Stimulated activated naive B cell treated with anti-CD40 and anti-IgM and Interleukin-4, amounts not matched to agents 10 μg/mL and 1 μg/mL and 100 μg/mL, for 72 hours (primary cell): ENCODE data around the gene TRPM3.

Experiments used
- ATAC-seq, 2 donors: fragments of 150-1000 bp; cut with Tn5 transposase; replicated peaks; 2 replicates each; pipeline ENCODE4 v1.10.0; 2021; ENCODE audit warnings: moderate library complexity in 1 of 2
- DNase-seq: peaks from one replicate; pipeline ENCODE4 v3.0.0; 2021
- H3K27ac Mint-ChIP-seq: one replicate; pipeline ENCODE4 v1.8.0; 2022; ENCODE audit warnings: mild to moderate bottlenecking, mixed read lengths
- H3K27me3 Mint-ChIP-seq, 2 donors: one replicate each; pipeline ENCODE4 v1.8.0; 2022; ENCODE audit warnings: mixed read lengths in 2 of 2
- H3K36me3 Mint-ChIP-seq, 2 donors: one replicate each; pipeline ENCODE4 v1.8.0; 2022; ENCODE audit warnings: mixed read lengths in 2 of 2, mild to moderate bottlenecking in 1 of 2
- H3K4me1 Mint-ChIP-seq, 2 donors: one replicate each; pipeline ENCODE4 v1.8.0; 2022; ENCODE audit warnings: mixed read lengths in 2 of 2, mild to moderate bottlenecking in 1 of 2
- H3K4me3 Mint-ChIP-seq, 2 donors: one replicate each; pipeline ENCODE4 v1.8.0; 2022; ENCODE audit warnings: mild to moderate bottlenecking in 2 of 2, mixed read lengths in 2 of 2, moderate library complexity in 1 of 2
- H3K9me3 Mint-ChIP-seq, 2 donors: one replicate each; pipeline ENCODE4 v1.8.0; 2022; ENCODE audit warnings: mixed read lengths in 2 of 2, mild to moderate bottlenecking in 1 of 2

Gene TRPM3

DNA sequence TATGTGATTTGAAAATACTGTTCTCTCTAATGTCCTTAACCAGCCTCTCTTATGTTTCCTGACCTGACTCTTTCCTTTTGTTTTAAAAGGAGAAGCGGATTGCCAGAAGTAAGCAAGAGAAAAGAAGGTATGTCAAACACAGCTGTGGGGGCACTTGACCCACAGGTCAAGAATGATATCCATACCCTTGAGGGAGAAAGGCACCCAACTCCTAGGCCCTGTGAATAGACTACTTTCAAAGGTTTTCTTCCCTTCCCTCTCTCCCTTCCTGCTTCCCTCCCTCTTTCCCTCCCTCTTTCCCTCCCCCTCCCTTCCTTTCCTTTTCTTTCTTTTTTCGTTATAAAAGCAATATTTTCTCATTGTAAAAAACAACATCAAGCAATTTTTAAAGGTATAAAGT is 306.8 kb downstream of the TRPM3 start:
- Mint-ChIP-seq H3K4me1 (no peaks in the 10 kb centered on the region), H3K4me3 (no peak overlapping the region), H3K27me3 (peaks cover 5 to 7% of the 10 kb centered on the region in 2 donors), H3K27ac (no peak overlapping the region), H3K36me3 (no peaks in the 10 kb centered on the region), H3K9me3 (peaks cover 0 to 2% of the 10 kb centered on the region in 2 donors)
- no peak for DNase-seq
- ATAC-seq, result no peak

DNA sequence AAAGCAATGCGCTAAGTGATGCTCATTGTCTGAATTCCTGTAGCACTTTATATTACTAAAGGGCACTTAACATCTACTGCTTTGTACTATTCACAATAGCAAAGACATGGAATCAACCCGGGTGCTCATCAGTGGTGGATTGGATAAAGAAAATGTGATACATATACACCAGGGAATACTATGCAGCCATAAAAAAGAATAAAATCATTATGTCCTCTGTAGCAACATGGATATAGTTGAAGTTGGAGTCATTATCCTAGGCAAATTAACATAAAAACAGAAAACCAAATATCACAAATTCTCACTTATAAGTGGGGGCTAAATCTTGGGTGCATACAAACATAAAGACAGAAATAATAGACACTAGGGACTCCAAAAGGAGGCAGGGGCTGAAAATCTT is 308.3 kb downstream of the TRPM3 start:
- H3K4me3 Mint-ChIP-seq, result no peak overlapping the region
- peaks cover 0 to 2% of the 10 kb centered on the region in 2 donors for H3K9me3 Mint-ChIP-seq
- H3K36me3 Mint-ChIP-seq, result no peaks in the 10 kb centered on the region
- H3K27me3 Mint-ChIP-seq, result peaks cover 5 to 7% of the 10 kb centered on the region in 2 donors
- H3K27ac Mint-ChIP-seq, result no peak overlapping the region
- ATAC-seq, result no peak
- no peaks in the 10 kb centered on the region for H3K4me1 Mint-ChIP-seq
- DNase-seq, result no peak

DNA sequence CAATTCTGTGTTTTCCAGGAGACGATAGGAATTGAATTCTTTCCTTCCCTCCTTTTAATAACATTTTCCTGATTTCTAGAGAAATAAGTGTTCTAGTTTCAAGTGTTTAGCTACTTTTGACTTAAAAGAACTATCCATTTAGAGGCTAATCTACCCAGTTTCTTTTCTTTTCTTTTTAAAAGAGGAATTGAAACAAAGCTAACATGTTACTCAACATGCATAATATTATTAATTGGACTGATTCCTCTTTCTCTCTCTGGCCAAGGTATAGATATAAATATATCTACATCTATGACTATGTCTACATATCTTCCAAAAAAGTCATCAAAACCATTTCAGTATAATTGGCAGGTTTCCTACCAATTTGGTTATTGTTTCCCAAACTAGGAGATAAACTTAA is 309.8 kb downstream of the TRPM3 start:
- Mint-ChIP-seq H3K36me3 (no peaks in the 10 kb centered on the region), H3K27me3 (peaks cover 5 to 7% of the 10 kb centered on the region in 2 donors), H3K27ac (no peak overlapping the region), H3K4me1 (no peaks in the 10 kb centered on the region), H3K9me3 (peaks cover 0 to 2% of the 10 kb centered on the region in 2 donors), H3K4me3 (no peak overlapping the region)
- DNase-seq (no peak), ATAC-seq (peak; percentile 46 to 74)

DNA sequence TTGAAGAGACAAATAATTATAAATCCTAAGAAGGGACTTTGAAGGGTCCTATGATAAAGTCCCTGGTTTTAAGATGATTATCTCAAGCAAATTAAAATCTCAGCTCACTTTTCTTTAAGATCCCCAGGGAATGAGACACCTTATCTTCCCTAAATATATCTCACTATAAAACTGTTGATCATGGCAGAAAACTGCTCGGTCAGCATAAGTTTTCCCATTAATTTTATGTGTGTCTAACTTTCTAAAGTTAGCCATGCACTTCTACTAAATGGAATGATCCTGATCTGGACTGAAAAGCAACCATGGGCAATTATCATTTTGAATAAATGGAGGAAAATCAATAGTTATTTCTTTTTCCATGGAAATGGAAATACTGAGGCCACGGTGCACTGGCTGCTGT is 314.5 kb downstream of the TRPM3 start:
- DNase-seq (no peak), ATAC-seq (no peak)
- H3K4me3 Mint-ChIP-seq, result no peak overlapping the region
- H3K36me3 Mint-ChIP-seq, result no peaks in the 10 kb centered on the region
- no peak overlapping the region for H3K27ac Mint-ChIP-seq
- H3K9me3 Mint-ChIP-seq, result peaks cover 0 to 1% of the 10 kb centered on the region in 2 donors
- H3K4me1 Mint-ChIP-seq, result no peaks in the 10 kb centered on the region
- peaks cover 0 to 5% of the 10 kb centered on the region in 2 donors for H3K27me3 Mint-ChIP-seq

DNA sequence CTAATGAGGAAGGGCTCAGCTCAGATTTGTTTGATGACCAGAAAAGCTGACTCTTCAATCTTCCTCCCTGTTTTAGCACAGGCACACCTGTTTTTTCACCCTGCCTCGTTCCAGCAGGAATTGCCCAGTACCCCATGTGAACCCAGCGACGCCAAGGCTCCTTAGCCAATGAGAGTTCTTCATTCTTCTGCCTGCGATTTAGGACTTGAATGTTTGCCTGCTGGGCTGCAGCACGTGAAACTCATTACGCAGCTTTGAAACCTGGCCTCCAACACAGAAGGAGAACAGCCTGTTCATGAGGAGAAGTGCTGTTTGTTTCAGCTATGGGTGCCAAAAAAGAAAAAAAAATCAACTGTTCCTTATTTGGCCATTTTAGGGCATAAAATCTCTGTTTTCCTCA is 315.5 kb downstream of the TRPM3 start:
- peaks cover 0 to 1% of the 10 kb centered on the region in 2 donors for H3K9me3 Mint-ChIP-seq
- H3K27ac Mint-ChIP-seq, result no peak overlapping the region
- ATAC-seq, result no peak
- H3K36me3 Mint-ChIP-seq, result no peaks in the 10 kb centered on the region
- H3K4me3 Mint-ChIP-seq, result no peak overlapping the region
- DNase-seq, result no peak
- H3K27me3 Mint-ChIP-seq, result peaks cover 0 to 5% of the 10 kb centered on the region in 2 donors
- no peaks in the 10 kb centered on the region for H3K4me1 Mint-ChIP-seq

DNA sequence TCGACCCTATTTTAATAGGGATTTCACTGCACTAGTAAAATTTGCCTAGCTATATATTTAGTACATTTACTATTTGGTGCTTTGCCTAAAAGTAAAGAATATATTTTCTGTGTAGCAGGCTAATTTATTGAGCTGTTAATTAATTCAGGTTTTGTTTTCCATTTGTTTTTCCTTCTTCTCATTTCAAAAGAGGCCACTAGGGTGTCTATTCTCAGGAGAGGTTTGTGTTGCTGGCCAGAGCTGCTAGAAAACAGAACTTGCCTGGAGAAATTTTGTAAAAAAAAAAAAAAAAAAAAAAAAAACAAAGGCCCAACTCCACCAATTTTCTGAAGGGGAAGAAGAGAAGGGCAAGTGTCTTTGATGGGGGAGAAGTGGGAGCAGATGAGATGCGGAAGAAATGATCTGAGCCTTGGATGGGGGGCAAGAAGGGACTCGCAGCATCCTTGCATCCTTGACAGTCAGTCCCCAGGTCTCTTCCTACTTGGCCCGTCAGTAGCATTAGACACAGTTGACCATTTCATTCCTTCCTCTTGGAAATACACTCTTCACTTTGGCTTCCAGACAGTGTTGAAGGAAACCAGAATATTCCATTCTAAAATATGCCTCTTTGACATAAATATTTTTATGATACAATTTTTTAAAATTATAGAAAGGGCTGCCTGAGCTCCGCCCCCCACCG is 318.5 kb downstream of the TRPM3 start:
- H3K4me1 Mint-ChIP-seq, result no peaks in the 10 kb centered on the region
- H3K4me3 Mint-ChIP-seq, result no peak overlapping the region
- H3K36me3 Mint-ChIP-seq, result no peaks in the 10 kb centered on the region
- peaks cover 0 to 1% of the 10 kb centered on the region in 2 donors for H3K9me3 Mint-ChIP-seq
- DNase-seq, result no peak
- H3K27me3 Mint-ChIP-seq, result peaks cover 0 to 5% of the 10 kb centered on the region in 2 donors
- H3K27ac Mint-ChIP-seq, result no peak overlapping the region
- ATAC-seq, result no peak

DNA sequence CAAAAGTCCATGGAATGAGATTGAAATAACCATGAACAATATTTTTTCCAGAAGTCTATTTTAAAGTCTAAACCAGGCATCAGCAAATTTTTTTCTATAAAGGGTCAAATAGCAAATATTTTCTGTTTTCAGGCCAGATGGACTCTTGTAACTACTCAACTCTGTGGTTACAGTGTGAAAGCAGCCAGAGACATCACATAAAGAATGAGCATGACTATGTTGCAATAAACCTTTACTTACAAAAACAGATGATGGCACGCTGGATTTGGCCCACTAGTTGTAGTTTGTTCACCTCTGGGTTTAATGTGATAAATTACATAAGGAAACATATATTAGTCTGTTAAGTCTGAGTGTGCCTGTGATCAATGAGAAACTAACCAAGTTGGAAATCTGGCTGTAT is 319.2 kb downstream of the TRPM3 start:
- ATAC-seq (no peak), DNase-seq (no peak)
- H3K36me3 Mint-ChIP-seq, result no peaks in the 10 kb centered on the region
- no peaks in the 10 kb centered on the region for H3K4me1 Mint-ChIP-seq
- no peak overlapping the region for H3K27ac Mint-ChIP-seq
- peaks cover 0 to 5% of the 10 kb centered on the region in 2 donors for H3K27me3 Mint-ChIP-seq
- peaks cover 0 to 1% of the 10 kb centered on the region in 2 donors for H3K9me3 Mint-ChIP-seq
- H3K4me3 Mint-ChIP-seq, result no peak overlapping the region

DNA sequence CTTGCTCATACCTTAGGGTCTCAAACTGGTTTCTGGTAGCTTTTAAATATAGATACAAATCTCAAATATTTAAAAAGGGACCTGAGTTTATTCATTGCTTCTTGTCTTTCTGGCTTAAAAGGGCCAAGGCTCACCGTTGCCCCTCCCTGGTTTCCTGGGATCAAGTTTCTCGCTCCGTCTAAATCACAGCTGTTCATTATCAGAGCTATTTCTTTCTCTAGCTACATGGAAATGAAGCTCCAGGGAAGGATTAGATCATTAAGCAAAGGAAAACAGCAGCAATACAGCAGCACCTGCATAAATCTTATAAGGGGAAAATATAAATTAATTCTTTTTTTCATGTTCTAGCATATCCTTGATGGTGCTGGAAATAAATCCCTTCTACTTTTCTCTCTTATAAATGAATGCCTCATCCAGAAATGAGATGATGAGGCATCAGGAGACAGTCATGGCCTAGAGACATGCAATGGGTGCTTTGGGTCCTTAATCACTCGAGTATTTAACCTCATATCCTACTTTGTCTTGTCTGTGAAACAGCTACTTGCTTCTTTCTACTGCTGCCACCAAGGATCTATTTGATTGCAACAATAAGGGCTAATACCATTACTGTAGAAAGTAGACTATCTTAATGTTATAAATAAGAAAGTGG is 320.1 kb downstream of the TRPM3 start:
- peaks cover 0 to 1% of the 10 kb centered on the region in 2 donors for H3K9me3 Mint-ChIP-seq
- H3K4me3 Mint-ChIP-seq, result no peak overlapping the region
- peaks cover 0 to 5% of the 10 kb centered on the region in 2 donors for H3K27me3 Mint-ChIP-seq
- H3K4me1 Mint-ChIP-seq, result no peaks in the 10 kb centered on the region
- no peak overlapping the region for H3K27ac Mint-ChIP-seq
- DNase-seq (no peak), ATAC-seq (no peak)
- H3K36me3 Mint-ChIP-seq, result no peaks in the 10 kb centered on the region

DNA sequence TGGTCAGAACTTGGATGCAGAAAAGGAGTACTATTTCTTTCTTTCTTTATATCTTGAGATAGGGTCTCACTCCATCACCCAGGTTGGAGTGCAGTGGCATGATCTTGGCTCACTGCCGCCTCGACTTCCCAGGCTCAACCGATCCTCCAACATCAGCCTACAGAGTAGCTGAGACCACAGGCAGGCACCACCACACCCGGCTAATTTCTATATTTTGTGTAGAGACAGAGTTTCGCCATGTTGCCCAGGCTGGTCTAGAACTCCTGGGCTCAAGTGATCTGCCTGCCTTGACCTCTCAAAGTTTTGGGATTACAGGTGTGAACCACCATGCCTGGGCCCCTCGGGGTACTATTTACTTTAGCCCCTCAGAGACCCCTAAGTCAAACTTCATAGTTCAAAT is 323.4 kb downstream of the TRPM3 start:
- Mint-ChIP-seq H3K4me1 (no peaks in the 10 kb centered on the region), H3K4me3 (no peak overlapping the region), H3K27me3 (no peaks in the 10 kb centered on the region), H3K36me3 (no peaks in the 10 kb centered on the region), H3K9me3 (no peaks in the 10 kb centered on the region), H3K27ac (no peak overlapping the region)
- no peak for DNase-seq
- no peak for ATAC-seq

DNA sequence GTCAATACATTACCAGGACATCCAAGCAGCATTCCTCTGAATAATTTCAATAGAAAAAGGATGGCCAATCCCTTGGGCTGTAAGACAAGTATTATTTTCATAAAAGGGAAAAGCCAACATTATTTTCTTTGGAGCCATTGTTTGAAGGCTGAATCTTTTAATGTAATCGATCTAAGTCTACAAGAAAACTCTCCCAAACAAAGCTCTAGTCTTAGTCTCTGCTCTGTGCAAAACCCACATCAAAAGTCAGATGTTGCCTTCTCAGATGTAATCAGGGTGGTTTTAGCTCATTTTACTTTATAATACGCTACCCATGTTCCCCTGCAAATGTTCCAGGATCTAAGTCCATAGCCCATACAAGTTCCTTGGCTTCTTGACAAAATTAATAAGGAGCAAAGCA is 325.6 kb downstream of the TRPM3 start:
- no peak for DNase-seq
- no peaks in the 10 kb centered on the region for H3K36me3 Mint-ChIP-seq
- ATAC-seq, result no peak
- H3K9me3 Mint-ChIP-seq, result no peaks in the 10 kb centered on the region
- no peaks in the 10 kb centered on the region for H3K4me1 Mint-ChIP-seq
- H3K27ac Mint-ChIP-seq, result no peak overlapping the region
- H3K27me3 Mint-ChIP-seq, result no peaks in the 10 kb centered on the region
- no peak overlapping the region for H3K4me3 Mint-ChIP-seq

DNA sequence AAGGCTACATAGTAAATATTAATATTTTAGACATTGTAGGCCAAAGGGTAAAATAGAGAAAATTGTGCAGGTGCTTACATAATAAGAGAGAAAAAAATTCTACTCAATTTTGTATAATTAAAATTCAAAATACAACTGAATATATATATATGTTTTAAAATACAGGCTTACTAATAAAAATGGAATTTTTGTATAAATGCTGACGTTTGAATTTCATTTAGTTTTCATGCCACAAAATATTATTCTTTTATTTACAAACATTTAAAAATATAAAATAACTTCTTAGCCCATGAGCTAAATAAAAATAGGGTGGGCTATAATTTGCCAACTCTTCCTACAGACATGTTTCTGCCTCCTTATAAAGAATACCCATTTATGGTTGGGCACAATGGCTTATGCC is 328.6 kb downstream of the TRPM3 start:
- ATAC-seq, result no peak
- H3K4me3 Mint-ChIP-seq, result no peak overlapping the region
- no peaks in the 10 kb centered on the region for H3K9me3 Mint-ChIP-seq
- H3K27ac Mint-ChIP-seq, result no peak overlapping the region
- DNase-seq, result no peak
- no peaks in the 10 kb centered on the region for H3K36me3 Mint-ChIP-seq
- no peaks in the 10 kb centered on the region for H3K27me3 Mint-ChIP-seq
- H3K4me1 Mint-ChIP-seq, result no peaks in the 10 kb centered on the region

DNA sequence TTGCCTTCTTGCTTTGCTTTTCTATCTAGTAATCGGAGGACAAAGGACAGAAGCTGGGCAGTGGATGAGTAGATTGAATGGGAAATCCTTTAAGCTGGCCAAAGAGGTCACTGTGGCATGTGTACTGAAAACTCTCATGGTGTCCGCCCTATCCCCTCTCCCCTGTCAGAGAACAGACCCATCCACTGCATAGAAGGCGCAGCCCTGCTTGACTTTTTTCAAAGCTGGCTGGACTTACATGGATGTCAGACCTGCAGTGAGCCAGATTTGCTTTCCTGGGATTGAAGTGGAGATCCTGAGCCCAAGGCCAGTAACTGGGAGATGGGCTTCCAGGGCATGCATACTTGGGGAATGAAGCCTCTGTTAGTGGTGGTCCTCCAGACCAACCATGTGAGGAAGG is 329.5 kb downstream of the TRPM3 start:
- Mint-ChIP-seq H3K27ac (no peak overlapping the region), H3K9me3 (no peaks in the 10 kb centered on the region), H3K36me3 (no peaks in the 10 kb centered on the region), H3K4me1 (no peaks in the 10 kb centered on the region), H3K27me3 (no peaks in the 10 kb centered on the region), H3K4me3 (no peak overlapping the region)
- DNase-seq (no peak), ATAC-seq (no peak)

DNA sequence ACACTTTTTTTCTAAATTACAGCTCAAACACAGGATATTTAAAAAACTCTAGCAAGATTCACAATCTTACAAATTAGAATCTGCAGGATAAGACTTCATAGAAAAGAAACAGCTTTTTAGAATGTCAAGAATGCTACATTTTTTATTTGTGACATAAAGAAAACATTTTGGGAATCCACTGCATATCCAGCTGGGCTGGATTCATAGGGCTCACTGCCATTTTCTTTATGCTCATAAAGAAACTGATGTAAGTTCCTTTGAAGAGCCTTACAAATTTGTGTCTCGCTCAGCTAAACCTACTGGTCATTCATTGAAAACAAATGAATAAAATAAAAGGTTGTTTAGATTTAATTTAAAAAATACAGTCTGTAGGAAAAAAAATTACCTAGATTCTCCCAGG is 332.3 kb downstream of the TRPM3 start:
- Mint-ChIP-seq H3K4me3 (no peak overlapping the region), H3K27me3 (no peaks in the 10 kb centered on the region), H3K27ac (no peak overlapping the region), H3K9me3 (no peaks in the 10 kb centered on the region), H3K36me3 (no peaks in the 10 kb centered on the region), H3K4me1 (no peaks in the 10 kb centered on the region)
- DNase-seq, result no peak
- ATAC-seq, result no peak

DNA sequence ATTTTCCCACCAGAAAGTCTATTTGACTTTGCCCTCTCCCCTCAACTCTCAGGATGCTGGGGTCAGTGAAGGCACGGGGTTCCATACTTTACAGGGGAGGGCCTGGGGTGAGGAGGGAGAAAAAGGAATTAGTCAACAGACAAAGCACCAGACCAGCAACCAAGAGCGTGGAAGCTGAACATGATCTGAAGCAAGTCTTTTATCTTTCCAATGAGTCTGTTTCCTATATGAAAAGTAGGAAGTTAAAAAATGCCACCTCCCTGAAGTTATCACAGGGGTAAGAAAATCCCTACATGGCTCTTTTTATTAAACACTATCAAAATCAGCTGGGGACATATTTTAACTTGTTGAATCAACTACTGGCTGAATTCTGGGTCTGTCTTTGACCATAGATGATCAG is 337.0 kb downstream of the TRPM3 start:
- no peak overlapping the region for H3K27ac Mint-ChIP-seq
- H3K4me3 Mint-ChIP-seq, result no peak overlapping the region
- H3K36me3 Mint-ChIP-seq, result no peaks in the 10 kb centered on the region
- ATAC-seq, result no peak
- no peak for DNase-seq
- H3K27me3 Mint-ChIP-seq, result no peaks in the 10 kb centered on the region
- no peaks in the 10 kb centered on the region for H3K4me1 Mint-ChIP-seq
- no peaks in the 10 kb centered on the region for H3K9me3 Mint-ChIP-seq

DNA sequence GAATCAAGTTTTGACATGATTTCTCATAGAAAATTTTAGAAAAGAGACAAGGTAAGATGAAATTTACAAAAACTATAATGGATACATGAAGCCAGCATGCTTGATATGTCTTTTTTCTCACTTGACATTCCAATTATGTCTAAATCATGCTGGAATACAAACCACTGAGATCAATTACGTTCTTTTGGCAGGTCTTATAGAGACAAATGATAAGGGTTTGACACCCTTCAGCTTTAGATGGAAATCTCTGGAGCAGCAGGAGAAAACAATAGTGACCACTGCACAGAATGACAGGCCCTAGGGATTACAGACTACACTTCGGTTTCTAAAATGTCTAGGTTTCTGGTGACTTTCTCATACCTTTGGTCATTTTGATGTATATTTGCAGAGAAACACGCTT is 342.9 kb downstream of the TRPM3 start:
- H3K4me1 Mint-ChIP-seq, result no peaks in the 10 kb centered on the region

More for the DNA sequence above, 342.9 kb downstream of the TRPM3 start:
- no peaks in the 10 kb centered on the region for H3K36me3 Mint-ChIP-seq
- no peak for DNase-seq
- H3K9me3 Mint-ChIP-seq, result no peaks in the 10 kb centered on the region
- H3K27me3 Mint-ChIP-seq, result peaks cover 0 to 5% of the 10 kb centered on the region in 2 donors
- no peak overlapping the region for H3K27ac Mint-ChIP-seq
- no peak overlapping the region for H3K4me3 Mint-ChIP-seq
- no peak for ATAC-seq
